Skin epidermis (tissue), 12 donors: Measurements from ENCODE around the gene PSMG2.
"Not testable (repeated sequence)": the region's sequence is repeated elsewhere in the genome, so short reads cannot be mapped to it uniquely, and the experiment has no call there.

Source experiments
- H3K27ac ChIP-seq, 21 experiments: fragments of 200-600 bp; sonication (generic) in 11 of 21; one replicate each; pipeline ENCODE4 v1.5.0; 2020; ENCODE audit warnings: mild to moderate bottlenecking in 3 of 21, inconsistent platforms in 2 of 21, moderate library complexity in 2 of 21
- H3K4me3 ChIP-seq, 7 experiments: fragments of 200-600 bp; sonication (generic) in 2 of 7; one replicate each; pipeline ENCODE4 v1.5.0; 2020; ENCODE audit warnings: inconsistent platforms in 2 of 7, mild to moderate bottlenecking in 2 of 7, moderate library complexity in 1 of 7

PSMG2 gene

GRCh38 chr18:12755606-12756005 is 52.8 kb downstream of the PSMG2 start:
- not testable (repeated sequence) for H3K27ac ChIP-seq, H3K4me3 ChIP-seq

GRCh38 chr18:12756619-12757239 is 53.9 kb downstream of the PSMG2 start:
- not testable (repeated sequence) for H3K4me3 ChIP-seq, H3K27ac ChIP-seq

- not testable (repeated sequence) for H3K4me3 ChIP-seq
Observed at GRCh38 chr18:12758566-12758965, 55.7 kb downstream of the PSMG2 start.

GRCh38 chr18:12765126-12765525 is 62.3 kb downstream of the PSMG2 start:
- Histone ChIP-seq H3K4me3 (no peak overlapping the region), H3K27ac (no peak overlapping the region)

More at GRCh38 chr18:12758566-12758965, 55.7 kb downstream of the PSMG2 start:
- H3K27ac ChIP-seq, result not testable (repeated sequence)

- Histone ChIP-seq H3K27ac (no peak overlapping the region), H3K4me3 (no peak overlapping the region)
Observed at GRCh38 chr18:12765586-12765985, 62.7 kb downstream of the PSMG2 start.

- H3K4me3 ChIP-seq, result no peak overlapping the region
- H3K27ac ChIP-seq, result no peak overlapping the region
Observed at GRCh38 chr18:12766986-12767433, 64.2 kb downstream of the PSMG2 start.

- Histone ChIP-seq H3K27ac (no peak overlapping the region), H3K4me3 (no peak overlapping the region)
Observed at GRCh38 chr18:12767580-12768155, 64.8 kb downstream of the PSMG2 start.

GRCh38 chr18:12768625-12769024 is 65.8 kb downstream of the PSMG2 start:
- no peak overlapping the region for H3K27ac ChIP-seq

GRCh38 chr18:12769136-12769535 is 66.3 kb downstream of the PSMG2 start:
- H3K27ac ChIP-seq, result no peak overlapping the region
- no peak overlapping the region for H3K4me3 ChIP-seq

More at GRCh38 chr18:12768625-12769024, 65.8 kb downstream of the PSMG2 start:
- no peak overlapping the region for H3K4me3 ChIP-seq

GRCh38 chr18:12769644-12770440 is 67.0 kb downstream of the PSMG2 start:
- H3K4me3 ChIP-seq, result no peak overlapping the region
- H3K27ac ChIP-seq, result no peak overlapping the region

GRCh38 chr18:12770469-12771219 is 67.8 kb downstream of the PSMG2 start:
- Histone ChIP-seq H3K4me3 (no peak overlapping the region), H3K27ac (no peak overlapping the region)

- no peak overlapping the region for H3K27ac ChIP-seq
- no peak overlapping the region for H3K4me3 ChIP-seq
Observed at GRCh38 chr18:12772111-12772510, 69.3 kb downstream of the PSMG2 start.

- Histone ChIP-seq H3K27ac (no peak overlapping the region), H3K4me3 (no peak overlapping the region)
Observed at GRCh38 chr18:12773369-12773768, 70.5 kb downstream of the PSMG2 start.

GRCh38 chr18:12774982-12775381 is 72.1 kb downstream of the PSMG2 start:
- no peak overlapping the region for H3K27ac ChIP-seq
- peak overlapping the region in 2 of 7 experiments; percentile 14 to 15 for H3K4me3 ChIP-seq
